Activated naive CD4-positive, alpha-beta T cell treated with anti-CD3 and anti-CD28 coated beads, Interleukin-2, amount 50 U/mL, for 16 hours (primary cell): ENCODE measurements around the gene ITGA5.

Experiments
- DNase-seq: peaks from one replicate; pipeline ENCODE4 v3.0.0-alpha.2; 2020

ITGA5 gene

DNA sequence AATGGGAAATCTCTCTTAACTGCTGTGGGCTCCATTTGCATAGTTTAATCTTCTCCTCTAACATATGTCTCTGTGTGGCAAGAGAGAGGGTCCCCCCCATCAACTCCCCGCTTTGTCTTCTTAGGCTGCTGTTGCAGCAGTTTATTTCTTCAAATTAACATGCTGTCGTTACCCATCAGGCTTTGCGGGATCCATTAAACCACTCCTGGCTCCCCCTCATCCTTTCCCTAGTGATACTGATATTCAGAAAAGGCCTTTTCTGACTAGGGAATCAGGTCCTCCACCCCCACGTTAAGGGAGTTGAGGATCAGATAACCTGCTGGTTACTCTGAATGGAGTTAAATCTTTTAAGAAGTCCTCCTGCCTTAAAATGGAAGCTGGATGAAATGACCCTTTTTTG is 70.0 kb downstream of the ITGA5 start:
- no peak for DNase-seq
